Measurements from ENCODE around the gene NCKAP5.

GRCh38 chr2:132936261-132936660 lies 632.0 kb downstream of the NCKAP5 start:
- TF ChIP-seq CTCF (IDR thresholded peaks at IDR 0.05; ENCODE audit: low read depth, low read length, missing input control) = no peak
- TF ChIP-seq MAX (IDR thresholded peaks at IDR 0.05) = no peak
- no peak for TF ChIP-seq JUND (IDR thresholded peaks at IDR 0.05)
- no peak for TF ChIP-seq TAF1 (conservative IDR thresholded peaks at IDR 0.05)
- no peak for TF ChIP-seq EGR1 (IDR thresholded peaks at IDR 0.05; ENCODE audit: low read depth in 2 of 2)
- TF ChIP-seq REST (IDR thresholded peaks at IDR 0.05) = no peak
- no peak for TF ChIP-seq YY1 (IDR thresholded peaks at IDR 0.05)
- TF ChIP-seq ATF3 (IDR thresholded peaks at IDR 0.05) = no peak
